CD14-positive monocyte (primary cell): ENCODE data around the gene IGLL5. TPM values are rescaled to one million over a fixed set of nuclear protein-coding genes. Genes with fewer than 3 reads are reported as not detected.

Experiments
- DNase-seq, 3 donors: peaks; one replicate each; pipeline ENCODE4 v3.0.0-alpha.2; 2011 to 2022
- H2AFZ ChIP-seq: 2 replicates; pipeline ENCODE4 v1.6.0; 2012; ENCODE audit warnings: mild to moderate bottlenecking, low read depth, low read length, inconsistent platforms; ENCODE audit not compliant: insufficient read depth, poor library complexity, severe bottlenecking
- H3K27ac ChIP-seq, 2 donors: 1 replicate in 1 of 2; 2 replicates in 1 of 2; pipeline ENCODE4 v1.5.1; 2012 to 2013; ENCODE audit warnings: low read length in 2 of 2, control low read depth in 1 of 2, inconsistent platforms in 1 of 2, low read depth in 1 of 2, mild to moderate bottlenecking in 1 of 2
- H3K27me3 ChIP-seq, 2 donors: one replicate each; pipeline versions ENCODE4 v1.6.0 to v1.6.1; 2011 to 2013; ENCODE audit warnings: low read length in 2 of 2; ENCODE audit not compliant: control insufficient read depth in 2 of 2, insufficient read depth in 2 of 2
- H3K36me3 ChIP-seq, 2 donors: replicated peaks in 1 of 2; 1 replicate in 1 of 2; 2 replicates in 1 of 2; pipeline versions ENCODE4 v1.5.1 to v1.6.1; 2012 to 2013; ENCODE audit warnings: low read length in 2 of 2, control low read depth in 1 of 2, inconsistent platforms in 1 of 2, mild to moderate bottlenecking in 1 of 2; ENCODE audit not compliant: insufficient read depth in 2 of 2, control insufficient read depth in 1 of 2
- H3K4me1 ChIP-seq, 2 donors: 1 replicate in 1 of 2; 2 replicates in 1 of 2; pipeline versions ENCODE4 v1.5.1 to v1.6.1; 2012 to 2013; ENCODE audit warnings: low read length in 2 of 2, control low read depth in 1 of 2, inconsistent platforms in 1 of 2, mild to moderate bottlenecking in 1 of 2, moderate library complexity in 1 of 2; ENCODE audit not compliant: insufficient read depth in 2 of 2, control insufficient read depth in 1 of 2
- H3K4me2 ChIP-seq: replicated peaks from 2 replicates; pipeline ENCODE3; 2012; ENCODE audit warnings: low read length, moderate library complexity, mild to moderate bottlenecking; ENCODE audit not compliant: poor library complexity, severe bottlenecking; ENCODE audit errors: extremely low read depth
- H3K4me3 ChIP-seq, 3 experiments: fragments of 200-600 bp in 1 of 3; sonication (generic) in 1 of 3; replicated peaks in 1 of 3; 1 replicate in 2 of 3; 2 replicates in 1 of 3; pipeline ENCODE4 v1.5.1; 2011 to 2013; ENCODE audit warnings: low read length in 3 of 3, mild to moderate bottlenecking in 3 of 3, control low read depth in 2 of 3, low read depth in 2 of 3, inconsistent platforms in 1 of 3, moderate library complexity in 1 of 3
- H3K79me2 ChIP-seq: 2 replicates; pipeline ENCODE4 v1.6.0; 2012; ENCODE audit warnings: mild to moderate bottlenecking, control low read depth, inconsistent platforms, low read length, moderate library complexity; ENCODE audit not compliant: insufficient read depth
- H3K9ac ChIP-seq: 2 replicates; pipeline ENCODE4 v1.6.0; 2017; ENCODE audit warnings: low read length, mild to moderate bottlenecking; ENCODE audit not compliant: insufficient read depth, poor library complexity, severe bottlenecking
- H3K9me3 ChIP-seq, 2 donors: replicated peaks in 1 of 2; 1 replicate in 1 of 2; 2 replicates in 1 of 2; pipeline versions ENCODE4 v1.5.1 to v1.6.1; 2012 to 2013; ENCODE audit warnings: low read length in 2 of 2, control low read depth in 1 of 2; ENCODE audit not compliant: control insufficient read depth in 1 of 2, insufficient read depth in 1 of 2
- H4K20me1 ChIP-seq: 2 replicates; pipeline ENCODE4 v1.6.0; 2012; ENCODE audit warnings: mild to moderate bottlenecking, low read length, control low read depth, moderate library complexity; ENCODE audit not compliant: insufficient read depth
- H3K27ac Mint-ChIP-seq, 7 donors: one replicate each; pipeline ENCODE4 v1.8.0; 2020; ENCODE audit warnings: mild to moderate bottlenecking in 7 of 7, mixed read lengths in 7 of 7, moderate library complexity in 6 of 7, inconsistent platforms in 2 of 7
- H3K27me3 Mint-ChIP-seq, 3 donors: one replicate each; pipeline ENCODE4 v1.8.0; 2021 to 2022; ENCODE audit warnings: low read depth in 3 of 3, mild to moderate bottlenecking in 3 of 3, mixed read lengths in 3 of 3, moderate library complexity in 3 of 3, inconsistent platforms in 1 of 3
- H3K36me3 Mint-ChIP-seq, 2 donors: one replicate each; pipeline ENCODE4 v1.8.0; 2020; ENCODE audit warnings: mixed read lengths in 2 of 2, inconsistent platforms in 1 of 2, mild to moderate bottlenecking in 1 of 2
- H3K4me1 Mint-ChIP-seq: one replicate; pipeline ENCODE4 v1.8.0; 2020; ENCODE audit warnings: mild to moderate bottlenecking, mixed read lengths
- H3K4me3 Mint-ChIP-seq, 2 donors: one replicate each; pipeline ENCODE4 v1.8.0; 2020; ENCODE audit warnings: mild to moderate bottlenecking in 2 of 2, mixed read lengths in 2 of 2, moderate library complexity in 1 of 2
- H3K9me3 Mint-ChIP-seq, 7 donors: one replicate each; pipeline ENCODE4 v1.8.0; 2020 to 2022; ENCODE audit warnings: mixed read lengths in 7 of 7, mild to moderate bottlenecking in 6 of 7, moderate library complexity in 6 of 7, inconsistent platforms in 2 of 7
- CTCF ChIP-seq: fragments of 200-600 bp; IDR thresholded peaks from one replicate; pipeline ENCODE4 v1.8.0; 2022; ENCODE audit warnings: antibody characterized with exemption, mild to moderate bottlenecking
- WGBS: methylation state at CpG from one replicate; pipeline ENCODE4 v1.1.5; 2013; ENCODE audit warnings: missing lambda C conversion rate; ENCODE audit not compliant: insufficient coverage; 5-methylcytosine and 5-hydroxymethylcytosine counted together
- intact Hi-C, 2 donors: fragments of 100-400 bp; cut with micrococcal nuclease; formaldehyde crosslinking; loops; one replicate each; pipeline versions ENCODE4 v1.15.0 to v1.15.1; 2023
- polyA plus RNA-seq, 3 donors: library from polyadenylated mRNA; depleted of rRNA in 1 of 3; unstranded in 2 of 3; stranded (reverse) in 1 of 3; fragments of 300-500 nt in 2 of 3; fragments of >200 nt in 1 of 3; fragmentation: Illumina TruSeq in 2 of 3; gene quantifications; 1 replicate in 2 of 3; 2 replicates in 1 of 3; pipeline ENCODE4 v1.2.3, GENCODE V29; 2012 to 2021

Gene IGLL5
- polyA plus RNA-seq, 3 donors = 0.21 to 0.38 TPM; not detected in 1

- H3K27ac Mint-ChIP-seq = peak overlapping the region in 1 of 7 donors; percentile 62
- no peaks in the 10 kb centered on the region for H3K4me1 ChIP-seq
- no peaks in the 10 kb centered on the region for H4K20me1 ChIP-seq
- no peak overlapping the region for H2AFZ ChIP-seq
- H3K27me3 ChIP-seq = no peaks in the 10 kb centered on the region
- peaks cover 0 to 5% (median 4%) of the 10 kb centered on the region in 3 donors for H3K27me3 Mint-ChIP-seq
- no peak overlapping the region for H3K27ac ChIP-seq
- H3K9me3 ChIP-seq = no peaks in the 10 kb centered on the region
- no peaks in the 10 kb centered on the region for H3K36me3 Mint-ChIP-seq
- H3K4me1 Mint-ChIP-seq = peaks cover 2% of the 10 kb centered on the region
- whole genome bisulfite sequencing = 97% methylated on average over 6 of the region's 8 CpGs
- no peaks in the 10 kb centered on the region for H3K9me3 Mint-ChIP-seq
- no peaks in the 10 kb centered on the region for H3K36me3 ChIP-seq
- intact Hi-C loops = no loop called here
- no peak for DNase-seq
- no peaks in the 10 kb centered on the region for H3K79me2 ChIP-seq
- no peak overlapping the region for H3K4me3 ChIP-seq
- H3K4me3 Mint-ChIP-seq = no peak overlapping the region
- no peak overlapping the region for H3K4me2 ChIP-seq
- TF ChIP-seq CTCF = no peak
- no peak overlapping the region for H3K9ac ChIP-seq
Observed at GRCh38 chr22:22854466-22854865, 33.1 kb upstream of the IGLL5 start.

- no peaks in the 10 kb centered on the region for H4K20me1 ChIP-seq
- intact Hi-C loops = no loop called here
- H2AFZ ChIP-seq = no peak overlapping the region
- WGBS = 77% methylated on average over 7 of the region's 13 CpGs
- H3K9me3 Mint-ChIP-seq = no peaks in the 10 kb centered on the region
- H3K4me1 Mint-ChIP-seq = peaks cover 2% of the 10 kb centered on the region
- H3K4me3 Mint-ChIP-seq = no peak overlapping the region
- H3K4me2 ChIP-seq = no peak overlapping the region
- H3K4me3 ChIP-seq = no peak overlapping the region
- no peaks in the 10 kb centered on the region for H3K4me1 ChIP-seq
- DNase-seq = no peak
- H3K27me3 ChIP-seq = no peaks in the 10 kb centered on the region
- TF ChIP-seq CTCF = no peak
- H3K27me3 Mint-ChIP-seq = peaks cover 0 to 5% (median 4%) of the 10 kb centered on the region in 3 donors
- no peak overlapping the region for H3K27ac Mint-ChIP-seq
- H3K9ac ChIP-seq = no peak overlapping the region
- no peaks in the 10 kb centered on the region for H3K36me3 ChIP-seq
- H3K79me2 ChIP-seq = no peaks in the 10 kb centered on the region
- H3K9me3 ChIP-seq = no peaks in the 10 kb centered on the region
- H3K27ac ChIP-seq = no peak overlapping the region
- H3K36me3 Mint-ChIP-seq = no peaks in the 10 kb centered on the region
Observed at GRCh38 chr22:22855085-22855484, 32.5 kb upstream of the IGLL5 start.
